TTC549 (cell line): ENCODE results near the gene CDCA3.
"Not testable (repeated sequence)": the region's sequence is repeated elsewhere in the genome, so short reads cannot be mapped to it uniquely, and the experiment has no call there.

Experiments
- FAIRE-seq: peaks from 2 replicates; lab custom pipeline; 2012; peaks lifted over from hg19 to GRCh38; lab: Jason Lieb, UNC

Gene CDCA3

DNA sequence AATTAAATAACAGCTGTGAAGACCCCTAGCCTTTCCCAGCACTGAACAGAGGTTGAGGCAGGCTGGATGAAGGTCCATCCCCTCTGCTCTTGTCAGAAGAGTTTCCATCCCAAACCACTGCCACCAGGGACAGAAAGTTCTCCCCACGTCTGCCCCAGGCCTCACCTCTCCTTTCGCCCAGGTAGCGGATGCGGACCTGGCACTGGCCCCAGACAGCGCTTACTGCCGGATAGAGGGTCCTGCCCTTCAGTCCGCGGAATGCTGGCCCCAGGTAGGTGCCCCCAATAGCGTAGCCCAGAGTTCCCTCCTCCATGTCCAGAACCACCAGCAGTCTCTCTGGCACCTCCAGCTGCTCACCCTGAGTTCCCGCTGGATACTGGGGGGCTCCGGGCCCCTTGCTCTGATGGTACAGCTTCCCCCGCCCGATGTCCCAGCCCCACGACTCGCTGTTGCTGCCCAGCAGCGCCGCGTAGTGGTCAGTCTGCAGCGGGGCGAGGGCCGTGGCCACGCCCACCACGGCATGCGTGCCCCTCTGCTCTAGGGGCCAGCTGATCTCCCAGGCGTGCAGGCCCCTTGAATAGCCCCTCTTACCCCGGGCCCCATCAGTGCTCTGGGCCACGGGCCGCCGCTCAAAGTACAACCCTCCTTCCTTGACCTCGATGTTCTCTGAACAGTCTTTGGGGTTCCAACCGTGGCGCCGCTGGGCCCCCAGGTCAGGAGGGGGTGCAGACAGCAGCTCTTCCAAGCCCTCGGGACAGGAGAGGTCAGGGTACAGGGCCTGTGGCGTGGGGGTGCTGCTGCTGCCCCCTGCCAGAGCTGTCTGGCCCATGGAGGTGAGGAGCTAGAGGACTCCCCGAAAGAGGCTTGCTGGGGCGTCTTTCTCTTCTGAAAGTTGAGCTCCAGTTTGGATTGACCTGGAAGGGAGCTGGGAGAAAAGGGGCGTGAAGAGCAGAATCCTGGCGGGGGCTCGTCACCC is 21.3 kb upstream of the CDCA3 start:
- FAIRE-seq, result no peak

DNA sequence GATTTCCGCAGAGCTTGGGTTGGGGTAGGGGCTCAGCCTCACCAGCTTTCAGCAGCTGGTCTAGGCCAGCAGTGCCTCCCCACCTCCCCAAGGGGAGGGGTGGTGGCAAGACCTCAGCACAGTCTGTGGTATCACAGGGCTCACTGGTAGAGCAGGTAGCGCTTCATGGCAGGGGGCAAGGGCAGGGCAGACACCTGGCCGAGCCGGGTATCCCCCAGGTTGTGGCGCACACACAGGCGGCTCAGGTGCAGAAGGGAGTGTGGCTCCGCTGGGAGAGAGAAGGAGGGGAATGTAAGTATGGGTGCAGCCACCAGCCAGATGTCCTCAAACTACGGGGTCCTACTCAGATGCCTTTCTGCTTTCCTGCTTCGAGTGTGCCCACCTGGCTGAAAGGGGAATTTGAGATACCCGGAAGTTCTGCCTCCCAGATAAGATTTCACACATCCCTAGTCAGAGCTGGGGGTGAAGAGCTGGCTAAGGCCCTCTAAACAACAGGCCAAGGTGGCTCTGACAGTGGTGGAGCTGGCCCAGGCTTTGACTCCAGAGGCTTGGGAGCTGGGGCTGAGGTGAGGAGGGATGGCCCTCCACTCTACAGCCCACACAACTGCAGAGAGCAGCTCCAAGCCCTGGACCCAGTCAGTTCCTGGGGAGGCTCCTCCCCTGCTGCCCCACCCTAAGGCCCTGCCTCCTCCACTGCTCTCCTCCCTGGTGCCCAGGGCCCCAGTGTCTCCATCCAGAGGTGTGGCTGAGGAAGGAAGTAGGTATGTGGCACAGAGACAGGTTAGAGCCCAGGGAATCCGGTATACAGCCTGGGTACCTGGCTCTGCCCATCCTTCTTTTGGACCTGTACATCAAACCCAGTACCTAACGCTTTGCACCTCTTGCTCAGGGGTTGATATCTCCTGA is 20.2 kb upstream of the CDCA3 start:
- FAIRE-seq, result no peak

GRCh38 chr12:6870304-6870703 is 19.2 kb upstream of the CDCA3 start:
- not testable (repeated sequence) for FAIRE-seq

GRCh38 chr12:6869049-6870021 is 18.2 kb upstream of the CDCA3 start:
- no peak for FAIRE-seq

- FAIRE-seq, result no peak
These were observed 17.3 kb upstream of the CDCA3 start for GRCh38 chr12:6868211-6869048.

GRCh38 chr12:6867413-6868210 is 16.5 kb upstream of the CDCA3 start, which contains the start of gene TPI1:
Gene TPI1, plus strand, starts transcription at chr12:6867531. Its CDS starts 36 bp downstream, at chr12:6867567.
- no peak for FAIRE-seq

GRCh38 chr12:6866920-6867412 is 15.9 kb upstream of the CDCA3 start:
- no peak for FAIRE-seq

- FAIRE-seq, result no peak
These were observed 15.3 kb upstream of the CDCA3 start for GRCh38 chr12:6866163-6866919.

GRCh38 chr12:6865307-6865706 is 14.2 kb upstream of the CDCA3 start:
- not testable (repeated sequence) for FAIRE-seq

- FAIRE-seq, result no peak
These were observed 12.7 kb upstream of the CDCA3 start for GRCh38 chr12:6863586-6864321.

GRCh38 chr12:6863033-6863432 is 11.9 kb upstream of the CDCA3 start:
- no peak for FAIRE-seq

DNA sequence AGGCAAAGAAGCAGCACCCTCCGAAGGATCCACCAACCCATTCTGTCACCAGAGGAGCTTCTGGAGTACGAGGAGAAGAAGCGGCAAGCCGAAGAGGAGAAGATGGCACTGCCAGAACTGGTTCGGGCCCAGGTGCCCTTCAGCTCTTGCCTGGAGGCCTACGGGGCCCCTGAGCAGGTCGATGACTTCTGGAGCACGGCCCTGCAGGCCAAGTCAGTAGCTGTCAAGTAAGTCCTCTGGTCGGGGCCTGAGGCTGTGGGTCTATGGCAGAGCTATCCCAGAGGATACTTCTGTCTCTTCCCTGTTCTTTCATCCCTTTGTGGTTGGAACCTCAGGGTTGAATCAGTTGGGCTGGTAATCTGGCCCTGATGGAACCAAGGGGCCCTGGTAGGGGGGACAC is 10.3 kb upstream of the CDCA3 start:
- no peak for FAIRE-seq

GRCh38 chr12:6860942-6861341 is 9.9 kb upstream of the CDCA3 start:
- no peak for FAIRE-seq

GRCh38 chr12:6860116-6860515 is 9.0 kb upstream of the CDCA3 start:
- no peak for FAIRE-seq

- FAIRE-seq, result no peak
These were observed 7.7 kb upstream of the CDCA3 start for GRCh38 chr12:6858799-6859198.

DNA sequence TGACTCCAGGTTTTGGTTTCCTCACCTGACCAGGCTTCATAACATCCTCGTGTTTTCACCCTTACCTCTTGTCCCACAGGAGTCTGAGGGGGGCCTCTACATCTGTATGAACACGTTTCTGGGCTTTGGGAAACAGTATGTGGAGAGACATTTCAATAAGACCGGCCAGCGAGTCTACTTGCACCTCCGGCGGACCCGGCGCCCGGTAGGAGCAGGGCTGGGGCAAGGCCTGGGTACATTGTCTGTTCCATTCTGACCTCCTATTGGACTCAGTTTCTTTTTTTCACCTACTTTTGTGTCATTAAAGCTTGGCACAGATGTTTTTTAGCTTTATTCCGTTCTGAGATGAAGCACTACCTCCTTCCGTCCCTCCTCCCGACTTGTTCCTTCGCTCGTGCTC is 4.2 kb upstream of the CDCA3 start:
- no peak for FAIRE-seq

- FAIRE-seq, result no peak
These were observed 3.0 kb upstream of the CDCA3 start for GRCh38 chr12:6854036-6854435.

DNA sequence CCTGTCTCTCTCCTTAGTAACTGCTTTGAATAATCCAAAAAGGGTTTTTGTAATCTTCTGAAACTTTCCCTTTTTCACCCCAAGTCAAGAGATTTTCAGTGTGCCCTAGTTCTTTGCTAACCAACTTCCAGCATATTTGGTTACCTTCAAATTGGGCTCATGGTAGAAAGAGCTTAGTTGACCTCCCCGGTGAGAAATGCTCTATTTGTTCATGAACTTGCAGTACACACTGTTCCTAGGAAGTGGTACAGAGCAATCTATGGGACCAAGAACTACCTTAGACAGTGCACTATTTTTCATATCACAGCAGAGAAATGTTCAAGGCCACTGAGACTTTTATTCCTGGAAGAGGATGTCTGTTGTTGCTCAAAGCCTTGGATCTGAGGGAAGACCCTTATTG is 2.5 kb upstream of the CDCA3 start:
- FAIRE-seq, result no peak
